ENCODE data around the gene PRR12. TPM values are rescaled to one million over a fixed set of nuclear protein-coding genes. Genes with fewer than 3 reads are reported as not detected.

The PRR12 gene
- total and polyA plus RNA-seq, 2 donors from 2014 or later = 4.9 to 27.4 TPM

- Histone ChIP-seq H3K36me3 (ENCODE audit: control insufficient read depth in 2 of 3, insufficient read depth in 3 of 3, low read length in 3 of 3) (peaks cover 0 to 40% (median 15%) of the 10 kb centered on the region in 3 donors), H3K27ac (ENCODE audit: low read depth in 2 of 2, low read length in 2 of 2) (no peak overlapping the region), H3K4me3 (ENCODE audit: low read length in 3 of 3) (no peak overlapping the region), H3K4me1 (ENCODE audit: control insufficient read depth in 2 of 3, insufficient read depth in 2 of 3, low read depth in 1 of 3, low read length in 3 of 3) (no peaks in the 10 kb centered on the region), H3K27me3 (ENCODE audit: control insufficient read depth, insufficient read depth, low read length) (no peaks in the 10 kb centered on the region), H3K9me3 (ENCODE audit: control insufficient read depth in 2 of 3, insufficient read depth in 1 of 3, low read length in 3 of 3) (no peaks in the 10 kb centered on the region), H3K9ac (ENCODE audit: low read length in 3 of 3) (no peak overlapping the region)
- no peak for FAIRE-seq
- no peak for TF ChIP-seq CTCF (IDR thresholded peaks at IDR 0.05; ENCODE audit: borderline replicate concordance, extremely low read depth, insufficient read depth)
- no peak for DNase-seq
- intact Hi-C loops (cut with DNase I) = no loop called here
Observed at GRCh38 chr19:49651029-49651819, 60.2 kb downstream of the PRR12 start.

GRCh38 chr19:49651820-49652550 is 61.0 kb downstream of the PRR12 start:
- Histone ChIP-seq H3K36me3 (ENCODE audit: control insufficient read depth in 2 of 3, insufficient read depth in 3 of 3, low read length in 3 of 3) (peaks cover 0 to 40% (median 17%) of the 10 kb centered on the region in 3 donors), H3K4me3 (ENCODE audit: low read length in 3 of 3) (no peak overlapping the region), H3K9ac (ENCODE audit: low read length in 3 of 3) (no peak overlapping the region), H3K4me1 (ENCODE audit: control insufficient read depth in 2 of 3, insufficient read depth in 2 of 3, low read depth in 1 of 3, low read length in 3 of 3) (no peaks in the 10 kb centered on the region), H3K27me3 (ENCODE audit: control insufficient read depth, insufficient read depth, low read length) (no peaks in the 10 kb centered on the region), H3K27ac (ENCODE audit: low read depth in 2 of 2, low read length in 2 of 2) (no peak overlapping the region), H3K9me3 (ENCODE audit: control insufficient read depth in 2 of 3, insufficient read depth in 1 of 3, low read length in 3 of 3) (no peaks in the 10 kb centered on the region)
- no peak for TF ChIP-seq CTCF (IDR thresholded peaks at IDR 0.05; ENCODE audit: borderline replicate concordance, extremely low read depth, insufficient read depth)
- intact Hi-C loops (cut with DNase I) = no loop called here
- FAIRE-seq = no peak
- DNase-seq = no peak

- intact Hi-C loops (cut with DNase I) = no loop called here
- no peaks in the 10 kb centered on the region for H3K9me3 ChIP-seq (ENCODE audit: control insufficient read depth in 2 of 3, insufficient read depth in 1 of 3, low read length in 3 of 3)
- H3K9ac ChIP-seq (ENCODE audit: low read length in 3 of 3) = no peak overlapping the region
- no peak for FAIRE-seq
- H3K27ac ChIP-seq (ENCODE audit: low read depth in 2 of 2, low read length in 2 of 2) = no peak overlapping the region
- H3K4me1 ChIP-seq (ENCODE audit: control insufficient read depth in 2 of 3, insufficient read depth in 2 of 3, low read depth in 1 of 3, low read length in 3 of 3) = no peaks in the 10 kb centered on the region
- H3K27me3 ChIP-seq (ENCODE audit: control insufficient read depth, insufficient read depth, low read length) = no peaks in the 10 kb centered on the region
- no peak overlapping the region for H3K4me3 ChIP-seq (ENCODE audit: low read length in 3 of 3)
- no peak for DNase-seq
- TF ChIP-seq CTCF (IDR thresholded peaks at IDR 0.05; ENCODE audit: borderline replicate concordance, extremely low read depth, insufficient read depth) = no peak
- peaks cover 0 to 37% (median 17%) of the 10 kb centered on the region in 3 donors for H3K36me3 ChIP-seq (ENCODE audit: control insufficient read depth in 2 of 3, insufficient read depth in 3 of 3, low read length in 3 of 3)
Observed at GRCh38 chr19:49652551-49653465, 61.8 kb downstream of the PRR12 start.
